GM12878 (cell line): ENCODE measurements around the gene DOCK2. TPM values are rescaled to one million over a fixed set of nuclear protein-coding genes. Genes with fewer than 3 reads are reported as not detected.

Source experiments
- ATAC-seq: fragments of 200-7000 bp; cut with Tn5 transposase; 3 replicates; pipeline ENCODE4 v1.9.1; 2020; ENCODE audit warnings: mild to moderate bottlenecking, moderate library complexity
- BruUV-seq: library from RNA; stranded (reverse); fragments of 400-500 nt; replicated peaks from 2 replicates; lab custom pipeline; 2021; lab: Mats Ljungman, UMichigan
- CTCF ChIA-PET: fragments of 300-600 bp; sonication (Branson Sonifier 250); formaldehyde crosslinking; extraction: SDS; loops from one replicate; lab custom pipeline; 2021; ENCODE audit warnings: inconsistent platforms; lab: Yijun Ruan, JAX
- POLR2A ChIA-PET: fragments of 350-600 bp; formaldehyde crosslinking; extraction: SDS; loops from one replicate; lab custom pipeline; 2021; ENCODE audit warnings: inconsistent platforms; lab: Charles Lee
- RAD21 ChIA-PET: fragments of 300-600 bp; sonication (Branson Sonifier 250); formaldehyde crosslinking; loops from one replicate; lab custom pipeline; 2023; ENCODE audit warnings: antibody characterized with exemption; ENCODE audit not compliant: unreplicated experiment; lab: Charles Lee
- SMC1A ChIA-PET: fragments of 300-600 bp; sonication (Branson Sonifier 250); formaldehyde crosslinking; loops from one replicate; lab custom pipeline; 2023; ENCODE audit not compliant: unreplicated experiment, uncharacterized antibody; lab: Charles Lee
- DNase-seq: peaks from one replicate; pipeline ENCODE4 v3.0.0-alpha.2; 2011; ENCODE audit warnings: low read depth, low spot score
- FAIRE-seq: peaks from 3 replicates; lab custom pipeline; 2011; peaks lifted over from hg19 to GRCh38; lab: Jason Lieb, UNC
- H2AFZ ChIP-seq: 2 replicates; pipeline ENCODE4 v1.6.0; 2011; ENCODE audit warnings: low read depth, low read length, control low read depth; ENCODE audit not compliant: control insufficient read depth
- H3K27ac ChIP-seq: 2 replicates; pipeline ENCODE4 v1.5.1; 2011; ENCODE audit warnings: control low read depth; ENCODE audit not compliant: control insufficient read depth, insufficient read depth
- H3K27me3 ChIP-seq, 2 experiments: replicated peaks in 1 of 2; 2 replicates each; pipeline versions ENCODE4 v1.6.0 to v1.6.1; 2011; ENCODE audit warnings: low read length in 1 of 2; ENCODE audit not compliant: control insufficient read depth in 2 of 2, insufficient read depth in 2 of 2
- H3K36me3 ChIP-seq, 2 experiments: 2 replicates each; pipeline ENCODE4 v1.5.1; 2011; ENCODE audit warnings: low read length in 1 of 2; ENCODE audit not compliant: control insufficient read depth in 2 of 2, insufficient read depth in 2 of 2
- H3K4me1 ChIP-seq: 2 replicates; pipeline ENCODE4 v1.6.1; 2011; ENCODE audit warnings: mild to moderate bottlenecking, low read length, moderate library complexity, mixed read lengths; ENCODE audit not compliant: control insufficient read depth, insufficient read depth
- H3K4me2 ChIP-seq: 2 replicates; pipeline ENCODE4 v1.6.0; 2011; ENCODE audit warnings: control low read depth; ENCODE audit not compliant: control insufficient read depth, insufficient read depth
- H3K4me3 ChIP-seq: fragments of 200-600 bp; sonication (generic); 2 replicates; pipeline ENCODE4 v1.5.1; 2016
- H3K79me2 ChIP-seq: 2 replicates; pipeline ENCODE4 v1.6.0; 2011; ENCODE audit warnings: low read length; ENCODE audit not compliant: control insufficient read depth, insufficient read depth
- H3K9ac ChIP-seq: 2 replicates; pipeline ENCODE4 v1.8.0; 2011; ENCODE audit warnings: low read length, control low read depth, mixed read lengths; ENCODE audit not compliant: control insufficient read depth, insufficient read depth
- H3K9me3 ChIP-seq: replicated peaks from 3 replicates; pipeline ENCODE4 v1.5.1; 2011; ENCODE audit warnings: mild to moderate bottlenecking, low read length; ENCODE audit not compliant: control insufficient read depth, insufficient read depth
- H4K20me1 ChIP-seq: 2 replicates; pipeline ENCODE4 v1.6.0; 2011; ENCODE audit not compliant: control insufficient read depth, insufficient read depth
- ATF7 ChIP-seq: fragments of 450-650 bp; IDR thresholded peaks from 2 replicates; pipeline ENCODE4 v1.6.1; 2016; ENCODE audit warnings: low read depth, mild to moderate bottlenecking
- BHLHE40 ChIP-seq, 2 experiments: fragments of 450-650 bp in 1 of 2; IDR thresholded peaks; 2 replicates each; pipeline ENCODE4 v1.6.1; 2011 to 2017; ENCODE audit warnings: low read depth in 2 of 2, borderline replicate concordance in 1 of 2, improper control_type of control experiment in 1 of 2, low read length in 1 of 2, mild to moderate bottlenecking in 1 of 2
- CHD1 ChIP-seq: IDR thresholded peaks from 2 replicates; pipeline ENCODE4 v1.6.1; 2012; ENCODE audit warnings: low read depth, low read length, improper control_type of control experiment
- EED ChIP-seq: sonication (generic); IDR thresholded peaks from 2 replicates; pipeline ENCODE4 v1.6.1; 2016; ENCODE audit warnings: antibody characterized with exemption, low read depth
- ESRRA ChIP-seq: IDR thresholded peaks from 2 replicates; pipeline ENCODE4 v1.6.1; 2012; ENCODE audit warnings: mild to moderate bottlenecking, low read length, improper control_type of control experiment
- EZH2 ChIP-seq: IDR thresholded peaks from 2 replicates; pipeline ENCODE4 v1.6.1; 2012; ENCODE audit warnings: low read depth, mild to moderate bottlenecking, control low read depth, inconsistent platforms, low read length, borderline replicate concordance; ENCODE audit not compliant: control insufficient read depth
- IRF4 ChIP-seq: IDR thresholded peaks from 2 replicates; pipeline ENCODE4 v1.6.1; 2011; ENCODE audit warnings: low read depth, low read length
- MTA3 ChIP-seq: IDR thresholded peaks from 2 replicates; pipeline ENCODE4 v1.6.1; 2012; ENCODE audit warnings: low read length, inconsistent platforms, borderline replicate concordance
- MYB ChIP-seq: fragments of 150-350 bp; IDR thresholded peaks from 2 replicates; pipeline ENCODE4 v1.6.1; 2014; ENCODE audit warnings: mild to moderate bottlenecking, low read depth, low read length, borderline replicate concordance
- POLR2AphosphoS5 ChIP-seq: IDR thresholded peaks from 2 replicates; pipeline ENCODE4 v1.6.1; 2011; ENCODE audit warnings: mild to moderate bottlenecking, low read length, inconsistent platforms
- SPI1 ChIP-seq: IDR thresholded peaks from 2 replicates; pipeline ENCODE4 v1.6.1; 2011; ENCODE audit warnings: low read depth, mild to moderate bottlenecking, low read length, moderate library complexity, borderline replicate concordance; ENCODE audit not compliant: insufficient read depth
- ZBTB11 ChIP-seq: fragments of 450-650 bp; formaldehyde crosslinking; IDR thresholded peaks from 2 replicates; pipeline ENCODE4 v1.5.0; 2022; ENCODE audit warnings: mild to moderate bottlenecking, missing genetic modification characterization
- ZSCAN29 ChIP-seq: fragments of 450-650 bp; IDR thresholded peaks from 2 replicates; pipeline ENCODE4 v1.6.1; 2017; ENCODE audit warnings: mild to moderate bottlenecking, moderate library complexity
- WGBS: methylation state at CpG from one replicate; pipeline ENCODE4 v1.1.6; 2016; ENCODE audit warnings: low lambda C conversion rate; ENCODE audit not compliant: insufficient replicate concordance, insufficient coverage; ENCODE audit errors: missing lambda C conversion rate; 5-methylcytosine and 5-hydroxymethylcytosine counted together
- in situ Hi-C: fragments of 300-500 bp; cut with MboI; formaldehyde crosslinking; loops from 9 replicates; pipeline ENCODE4 v1.14.3; 2018; ENCODE audit warnings: mixed read lengths
- intact Hi-C: fragments of 100-400 bp; cut with micrococcal nuclease; formaldehyde crosslinking; loops from one replicate; pipeline ENCODE4 v1.14.2; 2022; ENCODE audit not compliant: unreplicated experiment
- polyA plus RNA-seq, 11 experiments: library from polyadenylated mRNA; depleted of rRNA in 4 of 11; unstranded in 6 of 11; stranded (reverse) in 5 of 11; fragments of >200 nt; fragmentation: Nextera tagmentation in 4 of 11; fragmentation: Illumina TruSeq in 1 of 11; extraction: Ambion mirVana in 4 of 11; extraction: Trizol in 1 of 11; gene quantifications; 1 replicate in 1 of 11; 2 replicates in 10 of 11; pipeline versions ENCODE4 v1.2.1 to v1.2.3, GENCODE V29; 2011 to 2016; ENCODE audit warnings: inconsistent platforms in 2 of 11, missing spikeins in 2 of 11, low read depth in 1 of 11
- total RNA-seq, 4 experiments: library from RNA; depleted of rRNA in 3 of 4; stranded (reverse); fragments of >200 nt in 3 of 4; fragmentation: Illumina TruSeq in 1 of 4; extraction: Trizol in 1 of 4; gene quantifications; 2 replicates each; pipeline versions ENCODE4 v1.2.1 to v1.2.3, GENCODE V29; 2013 to 2021

The DOCK2 gene
- total and polyA plus RNA-seq, 10 of the 15 experiments (the other 5 are each of a cell fraction or from before 2014, with no cell fraction given) = 34.2 to 192 (median 118) TPM

- no peaks in the 10 kb centered on the region; the same call in 2 of the 3 replicates for H3K9me3 ChIP-seq
- 96% methylated on average over 4 of the region's 4 CpGs for WGBS
- peaks cover 8 to 18% of the 10 kb centered on the region in 2 experiments for H3K36me3 ChIP-seq
- H2AFZ ChIP-seq = no peak overlapping the region
- H3K79me2 ChIP-seq = peaks cover 56% of the 10 kb centered on the region
- H3K27ac ChIP-seq = no peak overlapping the region
- no peak overlapping the region for H3K4me2 ChIP-seq
- H4K20me1 ChIP-seq = no peaks in the 10 kb centered on the region; the same call in 1 of the 2 replicates
- in situ Hi-C loops (no loop called here), intact Hi-C loops (no loop called here)
- POLR2A ChIA-PET = interaction anchor here (1.7 kb wide), 1 partner anchor 10 kb away, joined by 7 read pairs; no protein-coding TSS in a partner anchor
- H3K4me1 ChIP-seq = peaks cover 33% of the 10 kb centered on the region
- CTCF ChIA-PET = interaction anchor here (0.6 to 2.9 kb wide), 3 partner anchors 10 to 34 kb away, joined by 3 to 12 read pairs (median 4); no protein-coding TSS in a partner anchor
- RAD21 ChIA-PET = interaction anchor here (0.7 to 4.4 kb wide), 2 partner anchors 86 to 312 kb away, joined by 3 to 53 read pairs; partner anchors contain the start of gene SPDL1
- TF ChIP-seq SPI1 (no peak), BHLHE40 (IDR thresholded peaks at IDR 0.05; ENCODE audit: borderline replicate concordance in 1 of 2, low read depth in 2 of 2, low read length in 1 of 2) (no peak), ESRRA (no peak), IRF4 (no peak), POLR2AphosphoS5 (no peak), CHD1 (no peak), EED (no peak), MYB (no peak), MTA3 (no peak), EZH2 (no peak), ZBTB11 (CRISPR knock-in tag) (no peak), ZSCAN29 (no peak), ATF7 (no peak)
- H3K4me3 ChIP-seq = no peak overlapping the region
- FAIRE-seq (no peak), DNase-seq (no peak), ATAC-seq (no peak)
- SMC1A ChIA-PET = interaction anchor here (1.9 to 4.5 kb wide), 4 partner anchors 19 to 62 kb away, joined by 5 to 68 read pairs (median 27); partner anchors contain the start of gene DOCK2
- H3K9ac ChIP-seq = no peak overlapping the region
- no peaks in the 10 kb centered on the region for H3K27me3 ChIP-seq
- no TSS peak for BruUV-seq
Measured at GRCh38 chr5:169668732-169669131, 31.7 kb downstream of the DOCK2 start.
